IPS-18c (cell line): ENCODE data around the gene OTULINL.

Experiments
- H3K4me3 ChIP-seq: 2 replicates; pipeline ENCODE4 v1.7.0; 2013; ENCODE audit warnings: low read depth, mild to moderate bottlenecking, low read length, moderate library complexity; ENCODE audit not compliant: insufficient read depth
- H3K9me3 ChIP-seq: one replicate; pipeline ENCODE4 v1.6.1; 2013; ENCODE audit warnings: mild to moderate bottlenecking, low read length, moderate library complexity; ENCODE audit not compliant: control insufficient read depth, insufficient read depth

OTULINL gene

DNA sequence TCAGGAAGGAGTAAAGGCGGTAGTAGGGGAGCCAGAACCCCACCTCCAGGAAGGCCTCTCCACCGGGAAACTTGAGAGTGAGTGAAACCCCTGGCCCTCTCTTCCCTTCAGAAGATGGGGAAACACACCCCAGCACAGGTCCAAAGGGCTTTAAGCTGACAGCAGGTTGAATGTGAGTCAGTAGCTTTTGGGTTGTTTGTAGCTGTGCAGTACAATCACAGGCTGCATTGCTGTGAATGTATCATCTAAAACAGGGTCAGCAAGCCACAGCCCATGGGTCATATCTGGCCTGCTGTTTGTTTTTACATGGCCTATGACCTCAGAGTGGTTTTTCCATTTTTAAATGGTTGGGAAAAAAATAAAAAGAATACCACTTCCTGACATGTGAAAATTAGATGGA, 10.0 kb downstream of the OTULINL start:
- H3K9me3 ChIP-seq: no peaks in the 10 kb centered on the region

GRCh38 chr5:14593326-14594021, 11.9 kb downstream of the OTULINL start:
- no peak overlapping the region for H3K4me3 ChIP-seq
- no peaks in the 10 kb centered on the region for H3K9me3 ChIP-seq

More for the DNA sequence above, 10.0 kb downstream of the OTULINL start:
- no peak overlapping the region for H3K4me3 ChIP-seq

DNA sequence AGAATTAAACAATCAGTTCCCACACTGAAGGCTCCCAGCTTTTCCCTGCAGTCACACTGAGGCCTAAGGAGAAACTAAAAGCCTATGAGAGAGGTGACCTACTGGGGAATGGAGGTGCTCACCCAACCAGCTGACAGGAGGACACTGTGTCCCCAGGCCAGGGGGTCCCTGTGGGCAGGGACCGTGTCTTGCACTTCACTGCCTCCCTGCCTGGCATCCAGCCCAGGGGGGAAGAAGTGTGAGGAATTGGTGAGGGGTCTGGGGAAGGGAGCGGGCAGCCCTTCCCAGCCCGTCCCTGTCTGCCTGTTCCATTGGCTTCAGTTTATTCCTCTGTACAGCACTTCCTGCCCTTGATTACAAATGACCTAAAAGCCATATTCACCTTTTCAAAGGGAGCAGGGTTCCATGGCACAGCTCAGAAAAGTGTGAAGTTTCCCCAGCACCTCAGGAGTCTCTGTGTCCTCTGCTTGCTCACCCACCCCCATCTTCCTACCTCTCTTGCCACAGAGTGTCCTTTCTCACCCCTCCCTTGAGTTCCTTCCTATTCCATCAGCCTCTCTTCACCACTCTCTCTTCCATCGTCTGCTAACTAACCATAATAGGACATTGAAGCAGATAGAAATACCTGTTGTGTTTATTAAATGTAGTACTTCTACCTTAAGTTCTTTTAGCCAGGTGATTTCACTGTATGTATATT, 12.9 kb downstream of the OTULINL start:
- H3K4me3 ChIP-seq: no peak overlapping the region

GRCh38 chr5:14595189-14595588, 13.6 kb downstream of the OTULINL start:
- H3K4me3 ChIP-seq: no peak overlapping the region
- H3K9me3 ChIP-seq: no peaks in the 10 kb centered on the region

More for the DNA sequence above, 12.9 kb downstream of the OTULINL start:
- no peaks in the 10 kb centered on the region for H3K9me3 ChIP-seq

- Histone ChIP-seq H3K4me3 (no peak overlapping the region), H3K9me3 (no peaks in the 10 kb centered on the region)
Measured at GRCh38 chr5:14595891-14596290, 14.3 kb downstream of the OTULINL start.

DNA sequence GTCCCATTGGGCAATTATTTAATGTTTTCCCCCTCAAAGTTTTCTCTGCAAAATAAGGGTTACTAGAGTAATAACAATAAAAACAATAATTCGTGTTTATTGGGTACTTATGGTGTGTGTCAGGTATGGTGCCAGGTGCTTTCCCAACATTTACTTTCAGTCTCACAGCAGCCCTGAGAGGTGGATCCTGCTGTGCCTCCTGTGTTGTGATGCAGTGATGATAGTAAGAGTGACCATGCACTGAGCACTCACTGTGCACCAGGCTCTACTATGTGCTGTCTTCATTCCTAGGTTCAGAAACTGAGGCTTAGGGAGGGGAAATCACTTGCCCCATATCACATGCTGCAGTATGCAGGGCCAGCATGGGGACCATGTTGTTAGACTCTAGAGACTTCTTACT, 15.5 kb downstream of the OTULINL start:
- Histone ChIP-seq H3K4me3 (no peak overlapping the region), H3K9me3 (no peaks in the 10 kb centered on the region)

DNA sequence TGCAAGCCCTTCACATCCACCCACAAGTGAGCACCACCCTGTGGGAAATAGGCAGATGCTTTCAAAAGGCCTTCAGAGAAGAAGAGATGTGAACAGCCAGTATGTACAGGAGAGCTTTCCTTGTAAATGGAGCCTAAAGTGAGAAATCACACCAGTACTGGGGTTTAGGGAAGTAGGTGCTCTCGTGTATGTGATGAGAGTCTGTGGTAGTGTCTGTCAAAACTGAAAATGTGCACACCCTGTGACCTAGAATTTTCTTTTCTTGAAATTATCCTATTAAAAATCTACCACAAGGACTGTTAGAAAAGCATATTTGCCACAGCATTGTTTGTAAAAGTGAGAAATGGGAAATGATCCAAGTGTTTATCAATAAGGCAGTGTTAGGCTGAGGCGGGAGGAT, 16.6 kb downstream of the OTULINL start:
- Histone ChIP-seq H3K9me3 (no peaks in the 10 kb centered on the region), H3K4me3 (no peak overlapping the region)

DNA sequence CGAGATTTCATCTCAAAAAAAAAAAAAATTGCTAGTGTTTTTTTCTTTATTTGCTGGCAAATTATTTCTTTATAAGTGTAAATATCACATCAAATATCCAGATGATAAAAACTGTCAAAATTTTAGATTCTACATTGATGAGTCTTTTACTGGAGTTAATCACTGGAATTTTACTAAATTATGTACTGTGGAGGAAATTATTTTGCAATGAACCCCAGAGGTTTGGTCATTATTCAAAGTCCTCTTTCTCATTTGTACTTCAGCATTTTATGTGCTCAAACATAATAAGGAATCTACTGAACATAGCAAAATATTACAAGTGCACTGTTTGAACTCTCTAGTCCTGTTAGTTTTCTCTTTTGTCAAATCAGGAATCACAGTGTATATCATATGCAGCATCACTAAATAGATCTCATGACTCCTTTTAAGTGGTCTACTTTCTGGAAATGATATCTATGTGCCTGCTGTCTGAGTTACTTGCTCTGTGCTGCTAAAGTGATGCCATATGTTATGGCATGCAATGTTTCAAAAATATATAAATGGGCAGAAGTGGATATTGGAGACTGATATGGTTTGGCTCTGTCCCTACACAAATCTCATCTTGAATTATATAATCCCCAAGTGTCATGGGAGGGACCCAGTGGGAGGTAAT, 18.0 kb downstream of the OTULINL start:
- H3K4me3 ChIP-seq: no peak overlapping the region
- H3K9me3 ChIP-seq: no peaks in the 10 kb centered on the region

DNA sequence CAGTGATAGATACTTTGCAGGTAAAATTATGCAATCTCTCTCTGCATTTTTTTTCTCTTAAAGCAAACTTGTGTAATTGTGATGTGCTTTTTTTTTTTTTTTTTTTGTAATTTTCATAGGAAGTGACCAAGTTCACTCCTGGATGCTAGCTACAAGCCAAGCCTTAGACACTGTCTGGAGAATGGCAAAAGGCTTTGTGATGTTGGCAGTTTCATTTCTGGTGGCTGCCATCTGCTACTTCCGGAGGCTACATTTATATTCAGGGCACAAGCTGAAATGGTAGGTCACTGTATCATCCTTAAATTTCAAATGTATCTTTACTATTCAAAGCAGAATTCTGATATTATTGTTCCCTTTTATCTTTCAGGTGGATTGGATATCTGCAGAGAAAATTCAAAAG, 19.3 kb downstream of the OTULINL start:
- no peaks in the 10 kb centered on the region for H3K9me3 ChIP-seq
- H3K4me3 ChIP-seq: no peak overlapping the region

DNA sequence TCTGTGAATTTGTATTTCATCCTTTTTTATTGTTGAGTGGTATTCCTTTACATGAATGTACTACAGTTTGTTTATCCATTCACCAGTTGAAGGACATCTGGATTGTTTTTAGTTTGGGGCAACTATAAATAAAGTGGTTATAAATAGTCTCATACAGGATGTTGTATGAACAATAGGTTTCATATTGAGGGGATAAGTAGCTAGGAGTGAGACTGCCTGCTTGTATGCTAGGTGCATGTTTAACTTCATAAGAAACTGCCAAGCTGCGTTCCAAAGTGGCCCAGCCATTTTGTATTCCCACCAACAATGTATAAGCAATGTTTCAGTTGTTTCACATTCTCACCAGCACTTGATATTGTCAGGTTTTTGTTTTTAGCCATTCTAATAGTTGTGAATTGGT, 21.5 kb downstream of the OTULINL start:
- Histone ChIP-seq H3K9me3 (no peaks in the 10 kb centered on the region), H3K4me3 (no peak overlapping the region)

- H3K9me3 ChIP-seq: peaks cover 2% of the 10 kb centered on the region
- H3K4me3 ChIP-seq: no peak overlapping the region
Measured at GRCh38 chr5:14607104-14607503, 25.5 kb downstream of the OTULINL start.

- H3K9me3 ChIP-seq: peaks cover 2% of the 10 kb centered on the region
Measured at GRCh38 chr5:14608169-14608568, 26.6 kb downstream of the OTULINL start.

GRCh38 chr5:14611737-14612136, 30.1 kb downstream of the OTULINL start:
- H3K4me3 ChIP-seq: no peak overlapping the region

More at GRCh38 chr5:14608169-14608568, 26.6 kb downstream of the OTULINL start:
- H3K4me3 ChIP-seq: no peak overlapping the region

GRCh38 chr5:14614490-14614889, 32.9 kb downstream of the OTULINL start:
- Histone ChIP-seq H3K9me3 (no peaks in the 10 kb centered on the region), H3K4me3 (no peak overlapping the region)

More at GRCh38 chr5:14611737-14612136, 30.1 kb downstream of the OTULINL start:
- peaks cover 2% of the 10 kb centered on the region for H3K9me3 ChIP-seq

DNA sequence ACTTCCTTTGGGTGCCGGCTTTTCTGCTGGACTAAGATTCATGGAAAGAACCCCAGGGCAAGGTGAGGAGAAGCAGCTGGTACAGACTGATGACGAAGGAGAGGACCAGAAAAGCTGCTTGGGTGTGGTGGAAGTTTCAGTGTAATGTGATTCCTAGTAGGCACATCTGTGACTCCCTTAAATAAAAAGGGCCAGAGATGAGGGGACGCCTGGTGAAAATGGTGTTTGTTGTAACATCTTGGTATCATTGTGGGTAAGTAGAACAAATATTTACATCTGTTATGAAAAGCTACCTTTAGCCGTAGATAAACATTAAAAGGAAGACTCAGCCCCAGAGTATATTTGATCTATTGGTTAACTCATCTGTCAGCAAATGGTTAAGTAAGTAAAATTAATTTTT, 33.8 kb downstream of the OTULINL start:
- no peaks in the 10 kb centered on the region for H3K9me3 ChIP-seq

DNA sequence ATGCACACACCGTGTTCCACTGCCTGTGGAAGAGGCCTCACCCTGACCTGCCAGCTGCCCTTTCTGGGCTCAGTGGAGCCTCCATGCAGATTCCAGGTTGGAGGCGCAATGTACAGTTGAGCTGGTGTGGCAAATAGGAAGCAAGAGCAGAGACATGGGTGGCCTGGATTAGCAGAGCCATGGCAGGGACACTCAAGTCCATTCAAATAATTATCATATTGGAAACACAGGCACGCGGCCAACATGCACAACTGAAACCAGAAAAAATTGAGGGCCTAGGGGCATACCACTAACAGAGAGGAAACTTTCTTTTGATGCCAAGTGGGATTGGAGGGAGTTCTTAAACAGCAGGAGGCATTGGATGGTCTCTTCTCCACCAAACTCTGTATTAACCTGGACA, 35.8 kb downstream of the OTULINL start:
- no peak overlapping the region for H3K4me3 ChIP-seq
- no peaks in the 10 kb centered on the region for H3K9me3 ChIP-seq

More for the DNA sequence above, 33.8 kb downstream of the OTULINL start:
- H3K4me3 ChIP-seq: no peak overlapping the region

GRCh38 chr5:14627270-14627669, 45.7 kb downstream of the OTULINL start:
- H3K4me3 ChIP-seq: no peak overlapping the region
- H3K9me3 ChIP-seq: no peaks in the 10 kb centered on the region

- no peak overlapping the region for H3K4me3 ChIP-seq
- no peaks in the 10 kb centered on the region for H3K9me3 ChIP-seq
Measured at GRCh38 chr5:14628346-14628745, 46.8 kb downstream of the OTULINL start.
